WTC11 (cell line): Measurements from ENCODE around the gene KRTAP10-6. TPM values are rescaled to one million over a fixed set of nuclear protein-coding genes. Genes with fewer than 3 reads are reported as not detected.
"Not testable (repeated sequence)": the region's sequence is repeated elsewhere in the genome, so short reads cannot be mapped to it uniquely, and the experiment has no call there.

Experiments used
- ATAC-seq: fragments of 200-7000 bp; cut with Tn5 transposase; 2 replicates; pipeline ENCODE4 v1.10.0; 2021; ENCODE audit warnings: mild to moderate bottlenecking, moderate library complexity
- CTCF ChIA-PET: fragments of 300-600 bp; sonication (Branson Sonifier 250); formaldehyde crosslinking; loops from one replicate; lab custom pipeline; 2021; ENCODE audit warnings: antibody characterized with exemption; lab: Charles Lee
- POLR2A ChIA-PET: fragments of 350-600 bp; sonication (Branson Sonifier 250); formaldehyde crosslinking; loops from one replicate; lab custom pipeline; 2021; ENCODE audit warnings: antibody characterized with exemption; lab: Charles Lee
- DNase-seq: peaks from one replicate; pipeline ENCODE4 v3.0.0; 2021; ENCODE audit warnings: low spot score
- H3K27ac Mint-ChIP-seq: 2 replicates; pipeline ENCODE4 v1.8.0; 2021; ENCODE audit warnings: mixed read lengths
- H3K27me3 Mint-ChIP-seq: 2 replicates; pipeline ENCODE4 v1.8.0; 2021; ENCODE audit warnings: low read depth, mild to moderate bottlenecking, moderate library complexity, mixed read lengths
- H3K36me3 Mint-ChIP-seq: 2 replicates; pipeline ENCODE4 v1.8.0; 2021; ENCODE audit warnings: mixed read lengths
- H3K4me1 Mint-ChIP-seq: 2 replicates; pipeline ENCODE4 v1.8.0; 2022; ENCODE audit warnings: mixed read lengths
- H3K4me3 Mint-ChIP-seq: 2 replicates; pipeline ENCODE4 v1.8.0; 2021; ENCODE audit warnings: mild to moderate bottlenecking, moderate library complexity, mixed read lengths
- H3K9me3 Mint-ChIP-seq: 2 replicates; pipeline ENCODE4 v1.8.0; 2021; ENCODE audit warnings: mixed read lengths
- ATF2 ChIP-seq: sonication (generic); formaldehyde crosslinking; IDR thresholded peaks from 2 replicates; pipeline ENCODE4 v1.8.1; 2022; ENCODE audit warnings: low read depth, missing genetic modification reagents, borderline replicate concordance
- ATF3 ChIP-seq: sonication (generic); formaldehyde crosslinking; conservative IDR thresholded peaks from 2 replicates; pipeline ENCODE4 v1.8.1; 2022; ENCODE audit warnings: mild to moderate bottlenecking, missing genetic modification reagents
- E2F4 ChIP-seq: sonication (generic); formaldehyde crosslinking; IDR thresholded peaks from 2 replicates; pipeline ENCODE4 v1.8.1; 2022; ENCODE audit warnings: low read depth, mild to moderate bottlenecking, moderate library complexity, missing genetic modification reagents, borderline replicate concordance
- ELF4 ChIP-seq: sonication (generic); formaldehyde crosslinking; IDR thresholded peaks from 2 replicates; pipeline ENCODE4 v1.8.1; 2022; ENCODE audit warnings: low read depth, mild to moderate bottlenecking, moderate library complexity, missing genetic modification reagents
- ERG ChIP-seq: fragments of 250-450 bp; sonication (Bioruptor Pico); IDR thresholded peaks from 2 replicates; pipeline ENCODE4 v1.8.0; 2021; ENCODE audit warnings: mild to moderate bottlenecking
- FOXK1 ChIP-seq: sonication (generic); formaldehyde crosslinking; IDR thresholded peaks from 2 replicates; pipeline ENCODE4 v1.8.0; 2022; ENCODE audit warnings: mild to moderate bottlenecking, moderate library complexity, missing genetic modification reagents
- SOX15 ChIP-seq: fragments of 250-450 bp; sonication (Bioruptor Pico); IDR thresholded peaks from 2 replicates; pipeline ENCODE4 v1.9.0; 2021; ENCODE audit warnings: mild to moderate bottlenecking
- TEAD1 ChIP-seq: sonication (generic); formaldehyde crosslinking; IDR thresholded peaks from 2 replicates; pipeline ENCODE4 v1.8.0; 2022; ENCODE audit warnings: mild to moderate bottlenecking, missing genetic modification reagents
- TP53 ChIP-seq: sonication (generic); formaldehyde crosslinking; IDR thresholded peaks from 2 replicates; pipeline ENCODE4 v1.8.1; 2023; ENCODE audit warnings: mild to moderate bottlenecking, missing genetic modification reagents
- ZBTB43 ChIP-seq: sonication (generic); formaldehyde crosslinking; IDR thresholded peaks from 2 replicates; pipeline ENCODE4 v1.8.1; 2023; ENCODE audit warnings: mild to moderate bottlenecking, missing genetic modification reagents
- ZMAT4 ChIP-seq: fragments of 250-450 bp; sonication (Bioruptor Pico); IDR thresholded peaks from 2 replicates; pipeline ENCODE4 v1.9.0; 2021; ENCODE audit warnings: mild to moderate bottlenecking
- ZNF281 ChIP-seq: sonication (generic); formaldehyde crosslinking; IDR thresholded peaks from 2 replicates; pipeline ENCODE4 v1.8.0; 2023; ENCODE audit warnings: mild to moderate bottlenecking, missing genetic modification reagents
- ZNF512 ChIP-seq: sonication (generic); formaldehyde crosslinking; IDR thresholded peaks from 2 replicates; pipeline ENCODE4 v1.8.1; 2022; ENCODE audit warnings: missing genetic modification reagents, borderline replicate concordance
- total RNA-seq: library from RNA; stranded (reverse); gene quantifications from 3 replicates; pipeline ENCODE4 v1.2.3, GENCODE V29; 2021

The KRTAP10-6 gene
- total RNA-seq, 1 experiment from 2014 or later, result 0.17 TPM

- ATAC-seq, result not testable (repeated sequence)
Measured at GRCh38 chr21:44627181-44627822, 35.0 kb upstream of the KRTAP10-6 start.

GRCh38 chr21:44626673-44627143 is 34.4 kb upstream of the KRTAP10-6 start, which contains the start of gene KRTAP10-9:
KRTAP10-9 (plus strand) TSS chr21:44627093; CDS start chr21:44627172, 79 bp downstream.
- TF ChIP-seq ATF3 (CRISPR knock-in tag) (no peak), TEAD1 (CRISPR knock-in tag) (no peak), ELF4 (CRISPR knock-in tag) (no peak)
- ATAC-seq, result no peak
- H3K4me1 Mint-ChIP-seq, result peaks cover 3% of the 10 kb centered on the region; the same call in 1 of the 2 replicates
- no peak within 1 kb of the TSS for H3K4me3 Mint-ChIP-seq
- H3K27ac Mint-ChIP-seq, result no peak within 1 kb of the TSS; the same call in 1 of the 2 replicates
- peaks cover 37% of the 10 kb centered on the region for H3K36me3 Mint-ChIP-seq
- POLR2A ChIA-PET, result no interaction called here
- peaks cover 7% of the 10 kb centered on the region; the same call in 1 of the 2 replicates for H3K27me3 Mint-ChIP-seq
- DNase-seq, result no peak
- CTCF ChIA-PET, result interaction anchor here (0.7 to 0.8 kb wide), 2 partner anchors 8 to 114 kb away, joined by 3 to 5 read pairs; no protein-coding TSS in a partner anchor
- H3K9me3 Mint-ChIP-seq, result peaks cover 50% of the 10 kb centered on the region

More at GRCh38 chr21:44627181-44627822, 35.0 kb upstream of the KRTAP10-6 start:
- H3K27me3 Mint-ChIP-seq, POLR2A ChIA-PET, H3K4me3 Mint-ChIP-seq, H3K27ac Mint-ChIP-seq, H3K4me1 Mint-ChIP-seq, DNase-seq: not testable (repeated sequence)
- CTCF ChIA-PET, result interaction anchor here (0.7 to 1.0 kb wide), 3 partner anchors 9 to 114 kb away, joined by 3 to 5 read pairs (median 4); partner anchors contain the start of gene KRTAP10-11
- Mint-ChIP-seq H3K9me3 (peaks cover 50% of the 10 kb centered on the region), H3K36me3 (peaks cover 41% of the 10 kb centered on the region)

- Mint-ChIP-seq H3K9me3 (peaks cover 50% of the 10 kb centered on the region), H3K4me1 (peaks cover 3% of the 10 kb centered on the region; the same call in 1 of the 2 replicates), H3K27me3 (peaks cover 5% of the 10 kb centered on the region; the same call in 1 of the 2 replicates), H3K27ac (no peak overlapping the region; the same call in 1 of the 2 replicates), H3K36me3 (peaks cover 34% of the 10 kb centered on the region)
- ChIA-PET CTCF (interaction anchor here (0.8 to 1.2 kb wide), 2 partner anchors 8 to 116 kb away, joined by 3 to 5 read pairs; no protein-coding TSS in a partner anchor), POLR2A (no interaction called here)
- no peak for DNase-seq
- no peak for TF ChIP-seq E2F4 (CRISPR knock-in tag)
- TF ChIP-seq SOX15 (CRISPR knock-in tag), result no peak
- TF ChIP-seq ATF2 (CRISPR knock-in tag), result no peak
- TF ChIP-seq, all 79 proteins: peak for 0
- no peak for ATAC-seq
- no peak overlapping the region for H3K4me3 Mint-ChIP-seq
Measured at GRCh38 chr21:44626262-44626661, 34.0 kb upstream of the KRTAP10-6 start.

GRCh38 chr21:44625756-44626155 is 33.5 kb upstream of the KRTAP10-6 start:
- no peak for ATAC-seq
- Mint-ChIP-seq H3K9me3 (peaks cover 47% of the 10 kb centered on the region), H3K36me3 (peaks cover 31% of the 10 kb centered on the region), H3K27me3 (peaks cover 5% of the 10 kb centered on the region; the same call in 1 of the 2 replicates), H3K27ac (no peak overlapping the region), H3K4me3 (no peak overlapping the region), H3K4me1 (no peaks in the 10 kb centered on the region)
- DNase-seq, result no peak
- ChIA-PET POLR2A (no interaction called here), CTCF (interaction anchor here (1.2 kb wide), 1 partner anchor 115 kb away, joined by 3 read pairs; no protein-coding TSS in a partner anchor)
- TF ChIP-seq ZNF281 (CRISPR knock-in tag) (no peak), TP53 (CRISPR knock-in tag) (no peak), ERG (no peak), ZMAT4 (no peak), ZNF512 (CRISPR knock-in tag) (no peak), FOXK1 (no peak), ZBTB43 (CRISPR knock-in tag) (no peak)
